Calu3 (cell line): Measurements from ENCODE around the gene CASP3. TPM values are rescaled to one million over a fixed set of nuclear protein-coding genes. Genes with fewer than 3 reads are reported as not detected.

Experiments
- BruUV-seq: library from RNA; stranded (reverse); fragments of 400-500 nt; replicated peaks from 2 replicates; lab custom pipeline; 2021; lab: Mats Ljungman, UMichigan
- CTCF ChIA-PET: fragments of 300-600 bp; sonication (Branson Sonifier 250); formaldehyde crosslinking; loops from one replicate; lab custom pipeline; 2022; ENCODE audit warnings: antibody characterized with exemption; lab: Charles Lee
- DNase-seq: peaks from one replicate; pipeline ENCODE4 v3.0.0; 2022
- H3K27ac Mint-ChIP-seq: one replicate; pipeline ENCODE4 v1.8.0; 2022; ENCODE audit warnings: mixed read lengths; ENCODE audit not compliant: unreplicated experiment
- H3K27me3 Mint-ChIP-seq: one replicate; pipeline ENCODE4 v1.8.0; 2022; ENCODE audit warnings: mixed read lengths; ENCODE audit not compliant: unreplicated experiment
- H3K36me3 Mint-ChIP-seq: one replicate; pipeline ENCODE4 v1.8.0; 2022; ENCODE audit warnings: mild to moderate bottlenecking, moderate library complexity, mixed read lengths; ENCODE audit not compliant: insufficient read depth, unreplicated experiment
- H3K4me1 Mint-ChIP-seq: one replicate; pipeline ENCODE4 v1.8.0; 2022; ENCODE audit warnings: mild to moderate bottlenecking, low read depth, mixed read lengths; ENCODE audit not compliant: unreplicated experiment
- H3K4me3 Mint-ChIP-seq: one replicate; pipeline ENCODE4 v1.8.0; 2022; ENCODE audit warnings: mild to moderate bottlenecking, low read depth, moderate library complexity, mixed read lengths; ENCODE audit not compliant: unreplicated experiment
- H3K9me3 Mint-ChIP-seq: one replicate; pipeline ENCODE4 v1.8.0; 2022; ENCODE audit warnings: low read depth, mixed read lengths; ENCODE audit not compliant: unreplicated experiment
- intact Hi-C: fragments of 100-400 bp; cut with micrococcal nuclease; formaldehyde crosslinking; loops from one replicate; pipeline ENCODE4 v1.10.0; 2022; ENCODE audit not compliant: unreplicated experiment
- total RNA-seq: library from RNA; stranded (reverse); gene quantifications from 2 replicates; pipeline ENCODE4 v1.2.3, GENCODE V29; 2022
- TF ChIP-seq, protein P1 (sequence below): fragments of 200-600 bp; IDR thresholded peaks from one replicate; pipeline ENCODE4 v1.8.0; 2022; ENCODE audit warnings: antibody characterized with exemption; ENCODE audit not compliant: unreplicated experiment

Gene CASP3
- total RNA-seq, 1 experiment from 2014 or later: 22.2 TPM

DNA sequence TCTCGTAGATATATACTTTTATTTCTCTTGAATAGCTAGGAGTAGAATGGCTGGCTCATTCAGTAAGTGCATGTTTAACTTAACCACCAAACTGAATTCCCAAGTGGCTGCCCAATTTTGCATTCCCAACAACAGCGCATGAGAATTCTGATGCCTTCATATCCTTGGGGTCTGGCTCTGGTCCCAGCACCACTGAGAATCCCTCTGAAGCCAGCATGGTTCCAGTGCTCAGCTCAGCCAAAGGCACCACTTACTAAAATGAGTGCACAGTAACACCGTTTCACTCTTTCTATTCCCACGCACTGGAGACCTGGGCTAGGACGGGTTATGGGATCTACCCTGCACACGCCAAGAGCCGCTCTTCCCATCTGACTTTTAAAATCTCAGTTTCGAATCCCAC lies 60.4 kb downstream of the CASP3 start:
- no peak for DNase-seq
- TF ChIP-seq, protein P1, sequence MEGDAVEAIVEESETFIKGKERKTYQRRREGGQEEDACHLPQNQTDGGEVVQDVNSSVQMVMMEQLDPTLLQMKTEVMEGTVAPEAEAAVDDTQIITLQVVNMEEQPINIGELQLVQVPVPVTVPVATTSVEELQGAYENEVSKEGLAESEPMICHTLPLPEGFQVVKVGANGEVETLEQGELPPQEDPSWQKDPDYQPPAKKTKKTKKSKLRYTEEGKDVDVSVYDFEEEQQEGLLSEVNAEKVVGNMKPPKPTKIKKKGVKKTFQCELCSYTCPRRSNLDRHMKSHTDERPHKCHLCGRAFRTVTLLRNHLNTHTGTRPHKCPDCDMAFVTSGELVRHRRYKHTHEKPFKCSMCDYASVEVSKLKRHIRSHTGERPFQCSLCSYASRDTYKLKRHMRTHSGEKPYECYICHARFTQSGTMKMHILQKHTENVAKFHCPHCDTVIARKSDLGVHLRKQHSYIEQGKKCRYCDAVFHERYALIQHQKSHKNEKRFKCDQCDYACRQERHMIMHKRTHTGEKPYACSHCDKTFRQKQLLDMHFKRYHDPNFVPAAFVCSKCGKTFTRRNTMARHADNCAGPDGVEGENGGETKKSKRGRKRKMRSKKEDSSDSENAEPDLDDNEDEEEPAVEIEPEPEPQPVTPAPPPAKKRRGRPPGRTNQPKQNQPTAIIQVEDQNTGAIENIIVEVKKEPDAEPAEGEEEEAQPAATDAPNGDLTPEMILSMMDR: no peak
- intact Hi-C loops: no loop called here
- no peaks in the 10 kb centered on the region for H3K27me3 Mint-ChIP-seq
- CTCF ChIA-PET: no interaction called here
- H3K4me3 Mint-ChIP-seq: no peak overlapping the region
- H3K4me1 Mint-ChIP-seq: no peaks in the 10 kb centered on the region
- no peaks in the 10 kb centered on the region for H3K36me3 Mint-ChIP-seq
- no peak overlapping the region for H3K27ac Mint-ChIP-seq
- no TSS peak for BruUV-seq
- H3K9me3 Mint-ChIP-seq: no peaks in the 10 kb centered on the region

DNA sequence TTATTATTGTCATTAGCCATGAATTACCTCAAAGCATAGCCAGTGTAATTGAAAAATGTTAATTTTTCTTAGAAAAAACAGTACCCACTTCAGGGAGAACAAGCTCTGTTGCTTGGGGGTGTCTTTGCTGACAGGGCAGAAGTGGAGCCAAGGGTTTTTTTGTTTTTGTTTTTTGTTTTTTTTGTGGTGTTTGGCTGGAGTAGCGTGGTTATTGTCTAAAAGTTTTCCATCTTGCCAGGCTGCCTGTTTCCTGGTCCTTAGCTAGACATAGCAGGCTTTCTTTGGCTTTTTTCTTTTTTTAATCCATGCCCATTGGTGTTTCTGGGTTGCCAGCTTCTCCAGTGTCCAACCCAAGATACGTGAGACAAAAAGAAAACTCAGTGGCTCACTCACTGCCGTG lies 61.5 kb downstream of the CASP3 start:
- no peak for DNase-seq
- no peak overlapping the region for H3K27ac Mint-ChIP-seq
- intact Hi-C loops: no loop called here
- H3K27me3 Mint-ChIP-seq: no peaks in the 10 kb centered on the region
- no peak overlapping the region for H3K4me3 Mint-ChIP-seq
- H3K36me3 Mint-ChIP-seq: no peaks in the 10 kb centered on the region
- no TSS peak for BruUV-seq
- no peaks in the 10 kb centered on the region for H3K4me1 Mint-ChIP-seq
- CTCF ChIA-PET: no interaction called here
- H3K9me3 Mint-ChIP-seq: no peaks in the 10 kb centered on the region
- TF ChIP-seq, protein P1: no peak

DNA sequence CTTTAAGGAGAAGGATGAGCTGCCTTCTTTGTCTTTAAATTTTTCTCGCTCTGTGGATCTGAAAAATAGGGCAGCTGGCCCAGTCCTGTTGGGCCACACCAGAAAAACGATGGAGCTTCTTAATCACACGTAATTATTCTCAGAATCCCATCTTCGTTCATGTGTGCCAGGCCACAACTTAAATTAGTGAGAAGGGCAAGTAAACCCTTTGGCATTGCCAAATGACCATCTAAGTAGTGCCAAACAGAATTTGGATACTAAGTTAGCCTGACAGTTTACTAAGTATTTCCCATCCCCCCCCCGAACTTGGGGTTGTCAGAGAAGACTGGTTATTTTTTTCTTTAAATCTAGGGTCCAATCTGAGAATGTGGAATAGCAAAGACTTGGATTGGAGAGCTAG lies 62.0 kb downstream of the CASP3 start:
- no peaks in the 10 kb centered on the region for H3K27me3 Mint-ChIP-seq
- intact Hi-C loops: no loop called here
- no TSS peak for BruUV-seq
- DNase-seq: no peak
- no peak overlapping the region for H3K27ac Mint-ChIP-seq
- H3K36me3 Mint-ChIP-seq: no peaks in the 10 kb centered on the region
- H3K4me3 Mint-ChIP-seq: no peak overlapping the region
- no peaks in the 10 kb centered on the region for H3K4me1 Mint-ChIP-seq
- H3K9me3 Mint-ChIP-seq: no peaks in the 10 kb centered on the region
- CTCF ChIA-PET: interaction anchor here (0.7 kb wide), 1 partner anchor 20 kb away, joined by 9 read pairs; no protein-coding TSS in a partner anchor
- TF ChIP-seq, protein P1: no peak

GRCh38 chr4:184583738-184584502 lies 65.3 kb downstream of the CASP3 start:
- DNase-seq: no peak
- H3K9me3 Mint-ChIP-seq: peaks cover 3% of the 10 kb centered on the region
- CTCF ChIA-PET: no interaction called here
- H3K4me1 Mint-ChIP-seq: no peaks in the 10 kb centered on the region
- no peak overlapping the region for H3K4me3 Mint-ChIP-seq
- H3K27ac Mint-ChIP-seq: no peak overlapping the region
- intact Hi-C loops: no loop called here
- TF ChIP-seq, protein P1: no peak
- no peaks in the 10 kb centered on the region for H3K27me3 Mint-ChIP-seq
- BruUV-seq: no TSS peak
- H3K36me3 Mint-ChIP-seq: no peaks in the 10 kb centered on the region

Other genes starting within 250 kb of the CASP3 start
- gene IRF2, start 174.9 kb downstream of the CASP3 start, total RNA-seq: 27.3 and 28.2 TPM in 2 replicates
- 12.7 and 16.0 TPM in 2 replicates for gene PRIMPOL, start 291 bp upstream of the CASP3 start, total RNA-seq
- 61.3 and 79.2 TPM in 2 replicates for gene CENPU, start 84.6 kb upstream of the CASP3 start, total RNA-seq
- 19.1 and 31.9 TPM in 2 replicates for gene ACSL1, start 176.5 kb upstream of the CASP3 start, total RNA-seq